GM12892 (cell line): ENCODE results near the gene PEX11G.

ENCODE experiments used
- DNase-seq: peaks from one replicate; pipeline ENCODE4 v3.0.0; 2011; ENCODE audit not compliant: insufficient read length
- FAIRE-seq: peaks from 2 replicates; lab custom pipeline; 2011; peaks lifted over from hg19 to GRCh38; lab: Jason Lieb, UNC
- POLR2A ChIP-seq: IDR thresholded peaks from 2 replicates; pipeline ENCODE4 v1.6.1; 2011; ENCODE audit warnings: low read depth, low read length, control low read depth
- POLR2AphosphoS5 ChIP-seq: IDR thresholded peaks from 2 replicates; pipeline ENCODE4 v1.6.1; 2011; ENCODE audit warnings: low read depth, low read length, control low read depth
- TAF1 ChIP-seq: IDR thresholded peaks from 2 replicates; pipeline ENCODE4 v1.6.1; 2011; ENCODE audit warnings: low read depth, mild to moderate bottlenecking, control low read depth, low read length, borderline replicate concordance

PEX11G gene

DNA sequence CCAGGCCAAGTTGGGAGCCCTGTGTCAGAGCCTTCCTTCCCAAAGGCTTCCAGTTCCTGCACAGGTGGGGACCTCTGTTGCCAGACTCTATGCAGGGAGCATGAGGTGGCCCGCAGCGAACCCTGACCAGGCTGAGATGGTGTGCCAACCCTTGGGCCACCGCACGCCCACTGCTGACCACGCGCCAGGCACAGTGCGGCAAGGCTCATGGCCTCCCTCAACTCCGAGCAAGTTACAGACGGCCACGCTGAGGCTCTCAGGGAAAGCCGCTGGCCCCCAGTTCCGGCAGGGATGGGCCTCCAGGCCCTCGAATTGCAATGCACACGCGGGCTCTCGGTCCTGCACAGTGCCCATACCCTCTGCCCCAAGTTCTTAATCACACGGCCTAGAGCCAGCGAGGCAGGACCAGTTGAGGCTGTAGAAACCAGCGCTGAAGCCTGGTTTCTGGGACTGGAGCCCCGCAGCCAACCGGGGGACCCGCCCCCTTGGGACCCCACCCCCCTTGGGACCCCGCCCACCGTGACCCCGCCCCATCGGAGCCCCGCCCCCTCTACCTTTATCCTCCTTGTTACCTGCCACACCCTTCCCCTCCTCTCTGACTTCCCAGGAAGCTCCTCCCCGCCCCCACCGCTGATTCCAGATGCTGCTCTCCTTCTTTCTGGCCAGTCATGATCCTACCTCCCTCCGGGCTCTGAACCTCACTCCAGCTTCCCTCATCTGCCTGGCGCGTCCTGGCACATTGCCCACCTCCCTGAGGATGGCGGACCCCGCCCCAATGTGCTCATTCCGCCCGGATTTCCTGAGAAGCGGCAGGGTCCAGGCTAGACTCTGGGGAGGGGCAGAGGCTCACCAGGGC is 6.0 kb downstream of the PEX11G start:
- TF ChIP-seq TAF1 (no peak), POLR2A (no peak), POLR2AphosphoS5 (no peak)
- no peak for DNase-seq
- no peak for FAIRE-seq

- FAIRE-seq, result no peak
- no peak for DNase-seq
Observed at GRCh38 chr19:7480970-7481255, 7.9 kb downstream of the PEX11G start.

GRCh38 chr19:7480222-7480969 is 8.4 kb downstream of the PEX11G start:
- TF ChIP-seq POLR2A, result no peak
- TF ChIP-seq TAF1, result no peak
- no peak for TF ChIP-seq POLR2AphosphoS5
- DNase-seq (no peak), FAIRE-seq (no peak)

More at GRCh38 chr19:7480970-7481255, 7.9 kb downstream of the PEX11G start:
- TF ChIP-seq POLR2A (no peak), TAF1 (no peak), POLR2AphosphoS5 (no peak)

DNA sequence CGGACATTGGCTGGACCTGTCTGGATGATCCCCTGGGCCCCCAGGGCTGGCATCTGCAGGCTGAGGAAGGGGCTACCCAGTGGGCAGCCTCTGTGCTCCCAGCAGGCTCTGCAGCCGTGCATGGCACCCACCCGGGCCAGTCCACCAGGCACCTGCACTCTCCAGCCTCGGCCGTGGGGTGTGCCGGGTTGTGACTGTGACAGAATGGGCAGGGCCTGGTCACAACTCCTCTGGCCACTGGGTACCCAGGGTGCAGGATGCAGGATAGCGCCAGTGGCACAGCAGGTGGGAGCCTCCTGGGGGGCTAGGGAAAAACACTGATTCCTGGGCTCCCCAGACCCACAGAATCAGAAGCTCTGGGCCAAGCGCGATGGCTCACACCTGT is 10.0 kb downstream of the PEX11G start:
- no peak for TF ChIP-seq POLR2A
- no peak for TF ChIP-seq POLR2AphosphoS5
- TF ChIP-seq TAF1, result no peak
- no peak for FAIRE-seq
- DNase-seq, result no peak

GRCh38 chr19:7478173-7478842 is 10.5 kb downstream of the PEX11G start:
- no peak for TF ChIP-seq POLR2A
- TF ChIP-seq TAF1, result no peak
- TF ChIP-seq POLR2AphosphoS5, result no peak
- FAIRE-seq (no peak), DNase-seq (no peak)

DNA sequence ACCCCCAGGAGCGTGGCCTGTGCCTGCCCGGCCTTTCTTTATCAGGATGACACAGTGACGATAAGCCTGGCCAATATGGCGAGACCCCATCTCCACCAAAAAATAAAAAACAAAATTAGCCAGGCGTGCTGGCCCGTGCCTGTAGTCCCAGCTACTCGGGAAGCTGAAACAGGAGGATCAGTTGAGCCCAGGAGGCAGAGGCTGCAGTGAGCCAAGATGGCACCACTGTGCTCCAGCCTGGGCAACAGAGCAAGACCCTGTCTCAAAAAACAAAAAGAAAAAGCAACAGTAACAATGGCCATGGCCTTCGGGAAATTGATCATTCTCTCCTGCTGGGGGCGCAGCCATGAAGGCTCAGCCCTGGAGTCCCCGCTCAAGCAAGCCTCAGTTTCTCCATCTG is 11.1 kb downstream of the PEX11G start:
- TF ChIP-seq TAF1 (no peak), POLR2AphosphoS5 (no peak), POLR2A (no peak)
- FAIRE-seq (no peak), DNase-seq (no peak)

DNA sequence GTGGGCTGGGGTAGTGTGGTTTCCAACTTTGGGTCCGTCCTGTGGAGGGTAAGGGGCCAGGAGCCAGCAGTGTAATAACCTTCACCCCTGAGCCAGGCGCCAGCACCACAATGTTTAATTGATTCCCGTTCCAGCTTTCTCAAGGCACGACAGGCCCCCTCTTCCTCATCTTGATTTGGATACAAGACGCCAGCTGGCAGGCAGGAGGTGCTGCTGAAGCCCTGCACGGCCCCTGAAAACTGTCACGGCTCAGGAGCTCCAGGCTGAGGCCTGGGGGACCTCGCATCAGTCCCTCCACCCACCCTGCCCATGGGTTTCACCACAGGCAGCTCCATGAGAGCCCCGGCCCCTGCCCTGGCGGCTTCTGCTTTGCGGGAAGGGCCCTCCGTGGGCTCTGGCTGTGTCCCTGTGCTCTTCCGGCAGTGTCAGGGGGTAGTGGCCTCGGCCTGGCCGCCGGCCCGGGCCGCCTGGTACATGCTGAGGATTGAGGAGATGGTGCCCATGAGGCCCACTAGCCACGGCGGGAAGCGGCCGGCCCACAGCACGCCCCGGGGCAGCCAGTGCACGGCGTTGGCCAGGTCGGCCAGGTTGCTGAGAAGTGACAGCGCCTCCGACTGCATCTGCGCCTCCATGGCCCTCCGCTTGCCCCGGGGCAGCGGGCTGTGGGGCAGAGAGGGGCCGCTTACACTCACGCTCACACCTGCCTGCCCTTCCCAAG is 11.9 kb downstream of the PEX11G start:
- FAIRE-seq, result no peak
- no peak for DNase-seq
- TF ChIP-seq TAF1 (no peak), POLR2A (0 out of 2 replicates have a peak, but pooled peaks have one; percentile 3)

- TF ChIP-seq POLR2AphosphoS5 (no peak), POLR2A (no peak), TAF1 (no peak)
- no peak for DNase-seq
- no peak for FAIRE-seq
Observed at GRCh38 chr19:7476241-7476640, 12.6 kb downstream of the PEX11G start.

- no peak for TF ChIP-seq POLR2AphosphoS5
- no peak for TF ChIP-seq TAF1
- TF ChIP-seq POLR2A, result no peak
- FAIRE-seq (no peak), DNase-seq (no peak)
Observed at GRCh38 chr19:7475665-7476064, 13.2 kb downstream of the PEX11G start.

DNA sequence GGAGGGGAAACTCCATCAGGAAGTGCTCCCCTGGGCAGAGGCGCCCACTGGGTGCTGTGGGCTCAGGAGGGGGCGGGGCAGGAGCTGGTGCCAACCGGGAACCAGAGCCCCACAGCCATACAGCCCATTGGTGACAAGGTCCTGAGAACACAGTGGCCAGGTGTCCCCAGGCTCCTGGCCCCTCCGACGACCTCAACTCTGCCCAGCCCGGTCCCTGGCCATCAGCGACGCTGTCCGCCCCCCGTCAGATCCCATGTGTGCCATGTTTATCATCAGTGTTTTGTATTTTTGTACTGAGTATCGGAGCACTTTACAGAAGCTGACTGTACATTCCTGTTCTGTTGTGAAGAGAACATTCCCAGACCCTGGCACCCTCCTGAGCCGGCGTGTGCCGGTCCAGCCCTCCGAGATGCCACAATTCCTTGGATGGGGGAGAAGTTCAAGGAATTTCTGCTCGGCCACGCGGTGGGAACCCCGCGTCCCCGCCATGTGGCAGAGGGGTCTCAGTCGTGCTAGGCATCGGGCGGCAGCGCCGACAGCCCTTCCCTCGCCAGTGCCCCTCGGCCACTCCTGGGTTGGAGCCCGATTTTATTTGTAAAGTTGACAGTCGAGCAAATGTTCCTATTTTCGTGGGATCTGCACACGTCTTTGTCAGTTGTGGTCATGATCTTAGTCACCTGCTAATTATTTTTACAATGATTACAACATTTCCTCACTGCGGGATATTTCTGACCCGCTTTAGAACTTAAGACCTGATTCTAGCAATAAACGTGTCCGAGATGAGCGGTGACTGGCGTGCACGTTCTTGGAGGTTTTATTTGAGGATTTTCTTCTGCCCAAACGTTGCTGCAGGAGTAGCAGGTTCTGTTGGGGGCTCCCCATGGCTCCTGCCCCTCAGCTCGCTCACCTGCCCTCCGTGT is 16.9 kb downstream of the PEX11G start:
- FAIRE-seq (no peak), DNase-seq (no peak)

More for the DNA sequence above, 16.9 kb downstream of the PEX11G start:
- no peak for TF ChIP-seq POLR2AphosphoS5
- TF ChIP-seq TAF1, result no peak
- TF ChIP-seq POLR2A, result no peak
